Trophoblast cell (in vitro differentiated cells and primary cell): ENCODE data around the gene RNF126.
"Not testable (repeated sequence)": the region's sequence is repeated elsewhere in the genome, so short reads cannot be mapped to it uniquely, and the experiment has no call there.

Experiments
- DNase-seq, 2 donors: peaks; one replicate each; pipeline ENCODE4 v3.0.0-alpha.2; 2016
- H2AFZ ChIP-seq: 2 replicates; pipeline ENCODE4 v1.6.1; 2013; ENCODE audit warnings: low read length, moderate library complexity, mild to moderate bottlenecking; ENCODE audit not compliant: insufficient read depth, poor library complexity
- H2AK5ac ChIP-seq: 2 replicates; pipeline ENCODE4 v1.6.1; 2013; ENCODE audit warnings: mild to moderate bottlenecking, low read length
- H2BK120ac ChIP-seq: 2 replicates; pipeline ENCODE4 v1.6.1; 2013; ENCODE audit warnings: low read length, mild to moderate bottlenecking, moderate library complexity; ENCODE audit not compliant: insufficient read depth, poor library complexity
- H2BK12ac ChIP-seq: 2 replicates; pipeline ENCODE4 v1.6.1; 2013; ENCODE audit warnings: mild to moderate bottlenecking, low read length, moderate library complexity
- H2BK5ac ChIP-seq: 2 replicates; pipeline ENCODE4 v1.6.1; 2013; ENCODE audit warnings: low read length, low read depth, moderate library complexity, mild to moderate bottlenecking; ENCODE audit not compliant: poor library complexity
- H3K14ac ChIP-seq: 2 replicates; pipeline ENCODE4 v1.6.1; 2013; ENCODE audit warnings: mild to moderate bottlenecking, low read length
- H3K18ac ChIP-seq: 2 replicates; pipeline ENCODE4 v1.6.1; 2013; ENCODE audit warnings: mild to moderate bottlenecking, low read length
- H3K23ac ChIP-seq: 2 replicates; pipeline ENCODE4 v1.6.1; 2013; ENCODE audit warnings: low read length
- H3K27ac ChIP-seq: 2 replicates; pipeline ENCODE4 v1.5.1; 2013; ENCODE audit warnings: low read depth, mild to moderate bottlenecking, inconsistent platforms, low read length, moderate library complexity
- H3K27me3 ChIP-seq: 2 replicates; pipeline ENCODE4 v1.6.1; 2013; ENCODE audit warnings: inconsistent platforms, mild to moderate bottlenecking, low read length, moderate library complexity; ENCODE audit not compliant: insufficient read depth
- H3K36me3 ChIP-seq, 2 experiments: 1 replicate in 1 of 2; 2 replicates in 1 of 2; pipeline ENCODE4 v1.6.1; 2013; ENCODE audit warnings: low read length in 2 of 2, mild to moderate bottlenecking in 2 of 2, moderate library complexity in 1 of 2; ENCODE audit not compliant: insufficient read depth in 2 of 2, control insufficient read depth in 1 of 2
- H3K4ac ChIP-seq: 2 replicates; pipeline ENCODE4 v1.6.1; 2013; ENCODE audit warnings: low read depth, mild to moderate bottlenecking, low read length, moderate library complexity
- H3K4me1 ChIP-seq, 2 experiments: 1 replicate in 1 of 2; 2 replicates in 1 of 2; pipeline ENCODE4 v1.6.1; 2013; ENCODE audit warnings: low read length in 2 of 2, mild to moderate bottlenecking in 2 of 2, moderate library complexity in 1 of 2; ENCODE audit not compliant: insufficient read depth in 2 of 2, control insufficient read depth in 1 of 2
- H3K4me2 ChIP-seq: 2 replicates; pipeline ENCODE4 v1.6.1; 2013; ENCODE audit warnings: inconsistent platforms, mild to moderate bottlenecking, low read length, moderate library complexity
- H3K4me3 ChIP-seq: 2 replicates; pipeline ENCODE4 v1.5.1; 2013; ENCODE audit warnings: mild to moderate bottlenecking, low read depth, low read length, inconsistent platforms
- H3K79me1 ChIP-seq: one replicate; pipeline ENCODE4 v1.6.1; 2013; ENCODE audit warnings: low read length
- H3K79me2 ChIP-seq: 2 replicates; pipeline ENCODE4 v1.6.1; 2013; ENCODE audit warnings: low read length, mild to moderate bottlenecking; ENCODE audit not compliant: control insufficient read depth, insufficient read depth, poor library complexity
- H3K9ac ChIP-seq: 2 replicates; pipeline ENCODE4 v1.6.1; 2013; ENCODE audit warnings: mild to moderate bottlenecking, low read length
- H3K9me3 ChIP-seq: 2 replicates; pipeline ENCODE4 v1.6.1; 2013; ENCODE audit warnings: low read depth, mild to moderate bottlenecking, control low read depth, inconsistent platforms, low read length; ENCODE audit not compliant: insufficient read depth
- H4K12ac ChIP-seq: 2 replicates; pipeline ENCODE4 v1.6.1; 2013; ENCODE audit warnings: low read depth, mild to moderate bottlenecking, low read length, moderate library complexity
- H4K8ac ChIP-seq: 2 replicates; pipeline ENCODE4 v1.6.1; 2013; ENCODE audit warnings: low read depth, mild to moderate bottlenecking, low read length, moderate library complexity
- H4K91ac ChIP-seq: one replicate; pipeline ENCODE4 v1.6.1; 2013; ENCODE audit warnings: low read depth, mild to moderate bottlenecking, low read length, moderate library complexity
- WGBS: extraction: QIAGEN DNeasy Blood & Tissue Kit; methylation state at CpG from one replicate; pipeline ENCODE4 v1.1.7; 2013; ENCODE audit warnings: missing lambda C conversion rate; ENCODE audit not compliant: insufficient read length, insufficient coverage; ENCODE audit errors: extremely low coverage; 5-methylcytosine and 5-hydroxymethylcytosine counted together

Gene RNF126

GRCh38 chr19:604355-604754, 58.7 kb downstream of the RNF126 start:
- WGBS: no CpG with 5 or more reads among the region's 11 CpGs
- no peak for DNase-seq
- H3K27me3 ChIP-seq: no peaks in the 10 kb centered on the region

GRCh38 chr19:603779-604178, 59.2 kb downstream of the RNF126 start:
- not testable (repeated sequence) for H3K18ac ChIP-seq, H3K4me2 ChIP-seq, H2BK5ac ChIP-seq, H3K4ac ChIP-seq, H3K9ac ChIP-seq, H2BK120ac ChIP-seq, H3K14ac ChIP-seq, H4K8ac ChIP-seq, H3K79me2 ChIP-seq, H2AK5ac ChIP-seq, H3K27ac ChIP-seq, H3K79me1 ChIP-seq, H3K23ac ChIP-seq, H3K27me3 ChIP-seq, H2BK12ac ChIP-seq, H4K91ac ChIP-seq, H2AFZ ChIP-seq, H3K36me3 ChIP-seq, DNase-seq, H4K12ac ChIP-seq, H3K4me1 ChIP-seq, H3K4me3 ChIP-seq
- peaks cover 10% of the 10 kb centered on the region for H3K9me3 ChIP-seq
- WGBS: no CpG with 5 or more reads among the region's 20 CpGs

More at GRCh38 chr19:604355-604754, 58.7 kb downstream of the RNF126 start:
- no peak overlapping the region for H2BK5ac ChIP-seq
- H4K91ac ChIP-seq: no peak overlapping the region
- H2BK12ac ChIP-seq: no peak overlapping the region
- peaks cover 10% of the 10 kb centered on the region for H3K9me3 ChIP-seq
- H3K9ac ChIP-seq: no peak overlapping the region
- H3K79me1 ChIP-seq: no peaks in the 10 kb centered on the region
- no peak overlapping the region for H3K27ac ChIP-seq
- H4K12ac ChIP-seq: no peak overlapping the region
- H3K79me2 ChIP-seq: no peaks in the 10 kb centered on the region
- no peak overlapping the region for H3K4ac ChIP-seq
- H2BK120ac ChIP-seq: no peak overlapping the region
- no peak overlapping the region for H2AFZ ChIP-seq
- no peak overlapping the region for H3K4me3 ChIP-seq
- no peak overlapping the region for H2AK5ac ChIP-seq
- H3K36me3 ChIP-seq: no peaks in the 10 kb centered on the region
- no peak overlapping the region for H3K14ac ChIP-seq
- H3K4me1 ChIP-seq: no peaks in the 10 kb centered on the region
- H3K4me2 ChIP-seq: no peak overlapping the region
- H3K18ac ChIP-seq: no peak overlapping the region
- H4K8ac ChIP-seq: no peak overlapping the region
- no peak overlapping the region for H3K23ac ChIP-seq

GRCh38 chr19:603302-603639, 59.7 kb downstream of the RNF126 start:
- peaks cover 10% of the 10 kb centered on the region for H3K9me3 ChIP-seq
- not testable (repeated sequence) for H3K23ac ChIP-seq, H3K4me2 ChIP-seq

GRCh38 chr19:602391-603301, 60.4 kb downstream of the RNF126 start:
- Histone ChIP-seq H3K4me2 (no peak overlapping the region), H3K14ac (no peak overlapping the region), H4K8ac (no peak overlapping the region), H2BK12ac (no peak overlapping the region), H3K9me3 (peaks cover 10% of the 10 kb centered on the region), H4K91ac (no peak overlapping the region), H2BK120ac (no peak overlapping the region), H4K12ac (no peak overlapping the region), H3K9ac (no peak overlapping the region), H3K79me1 (no peaks in the 10 kb centered on the region), H3K4ac (no peak overlapping the region), H3K27ac (no peak overlapping the region), H2AK5ac (no peak overlapping the region), H2AFZ (no peak overlapping the region), H3K79me2 (no peaks in the 10 kb centered on the region), H3K4me3 (no peak overlapping the region), H2BK5ac (no peak overlapping the region), H3K36me3 (no peaks in the 10 kb centered on the region), H3K27me3 (no peaks in the 10 kb centered on the region), H3K23ac (no peak overlapping the region), H3K4me1 (no peaks in the 10 kb centered on the region), H3K18ac (no peak overlapping the region)
- no CpG with 5 or more reads among the region's 35 CpGs for WGBS
- no peak for DNase-seq

More at GRCh38 chr19:603302-603639, 59.7 kb downstream of the RNF126 start:
- not testable (repeated sequence) for H2AK5ac ChIP-seq, H3K4me1 ChIP-seq, DNase-seq, H3K79me1 ChIP-seq, H4K8ac ChIP-seq, H3K14ac ChIP-seq, H4K91ac ChIP-seq, H2BK120ac ChIP-seq, H3K79me2 ChIP-seq, H3K9ac ChIP-seq, H3K27me3 ChIP-seq, H3K36me3 ChIP-seq, H3K18ac ChIP-seq, H3K27ac ChIP-seq, H3K4ac ChIP-seq, H2BK12ac ChIP-seq, H3K4me3 ChIP-seq, H4K12ac ChIP-seq, H2AFZ ChIP-seq, H2BK5ac ChIP-seq
- WGBS: no CpG with 5 or more reads among the region's 13 CpGs
